Common myeloid progenitor, CD34-positive (primary cell): ENCODE data around the gene GRAMD1B.

Experiments used
- CTCF ChIA-PET: fragments of 350-600 bp; sonication (Branson Sonifier 250); formaldehyde crosslinking; loops from one replicate; lab custom pipeline; 2021; ENCODE audit warnings: antibody characterized with exemption; lab: Charles Lee
- POLR2A ChIA-PET: fragments of 350-600 bp; sonication (Branson Sonifier 250); formaldehyde crosslinking; loops from one replicate; lab custom pipeline; 2021; ENCODE audit warnings: antibody characterized with exemption; lab: Charles Lee
- DNase-seq, 3 donors: peaks; one replicate each; pipeline versions ENCODE4 v3.0.0 to v3.0.0-alpha.2; 2013
- H3K27ac ChIP-seq, 2 experiments: 1 replicate in 1 of 2; 2 replicates in 1 of 2; pipeline ENCODE4 v1.7.0; 2013; ENCODE audit warnings: inconsistent platforms in 2 of 2, low read length in 2 of 2, mild to moderate bottlenecking in 2 of 2, low read depth in 1 of 2, moderate library complexity in 1 of 2; ENCODE audit not compliant: severe bottlenecking in 2 of 2, insufficient read depth in 1 of 2, poor library complexity in 1 of 2
- H3K27me3 ChIP-seq, 5 experiments: replicated peaks in 2 of 5; 1 replicate in 3 of 5; 2 replicates in 2 of 5; pipeline versions ENCODE4 v1.6.1 to v1.7.0; 2013; ENCODE audit warnings: low read length in 4 of 5, mild to moderate bottlenecking in 2 of 5, moderate library complexity in 2 of 5, inconsistent platforms in 1 of 5; ENCODE audit not compliant: insufficient read depth in 5 of 5, control insufficient read depth in 4 of 5
- H3K36me3 ChIP-seq, 4 experiments: 1 replicate in 2 of 4; 2 replicates in 2 of 4; pipeline versions ENCODE4 v1.6.1 to v1.7.0; 2013; ENCODE audit warnings: low read length in 3 of 4, control low read depth in 1 of 4, mild to moderate bottlenecking in 1 of 4; ENCODE audit not compliant: control insufficient read depth in 4 of 4, insufficient read depth in 4 of 4
- H3K4me1 ChIP-seq, 4 experiments: 1 replicate in 3 of 4; 2 replicates in 1 of 4; pipeline versions ENCODE4 v1.6.1 to v1.7.1; 2013; ENCODE audit warnings: low read length in 3 of 4, mild to moderate bottlenecking in 3 of 4, control low read depth in 1 of 4, inconsistent platforms in 1 of 4, moderate library complexity in 1 of 4; ENCODE audit not compliant: control insufficient read depth in 4 of 4, insufficient read depth in 4 of 4; ENCODE audit errors: control extremely low read depth in 1 of 4
- H3K4me3 ChIP-seq, 7 experiments: 1 replicate in 4 of 7; 2 replicates in 3 of 7; pipeline versions ENCODE4 v1.5.1 to v1.7.0; 2013; ENCODE audit warnings: mild to moderate bottlenecking in 7 of 7, low read length in 6 of 7, moderate library complexity in 6 of 7, inconsistent platforms in 2 of 7, low read depth in 2 of 7, control low read depth in 1 of 7; ENCODE audit not compliant: insufficient read depth in 4 of 7, control insufficient read depth in 1 of 7; ENCODE audit errors: extremely low read depth in 1 of 7
- H3K9me3 ChIP-seq, 5 experiments: 1 replicate in 4 of 5; 2 replicates in 1 of 5; pipeline versions ENCODE4 v1.6.1 to v1.7.1; 2013; ENCODE audit warnings: low read length in 4 of 5, mild to moderate bottlenecking in 2 of 5, inconsistent platforms in 1 of 5, low read depth in 1 of 5, moderate library complexity in 1 of 5; ENCODE audit not compliant: control insufficient read depth in 4 of 5, insufficient read depth in 2 of 5; ENCODE audit errors: control extremely low read depth in 1 of 5
- WGBS: methylation state at CpG from one replicate; pipeline ENCODE4 v1.1.5; 2013; ENCODE audit not compliant: insufficient coverage; 5-methylcytosine and 5-hydroxymethylcytosine counted together

GRAMD1B gene

DNA sequence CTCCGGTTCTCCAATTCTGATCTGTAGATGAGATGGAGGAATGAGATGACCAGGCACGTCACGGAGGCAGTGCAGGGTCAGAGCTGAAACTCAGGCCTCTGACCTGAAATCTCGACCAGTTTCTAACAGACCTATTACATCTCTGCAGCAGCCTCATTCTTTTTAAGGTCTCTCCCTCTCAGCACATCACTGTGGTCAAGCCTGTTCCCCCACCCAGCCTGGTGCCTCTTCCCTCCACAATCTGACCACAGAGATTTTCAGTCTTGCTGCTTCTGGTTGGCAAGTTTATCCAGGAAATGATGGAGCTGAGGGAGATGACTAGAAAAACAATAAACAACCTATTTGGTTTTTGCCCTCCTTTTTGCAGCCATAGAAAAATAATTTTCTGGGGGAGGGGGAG lies 9.5 kb downstream of the GRAMD1B start:
- no peaks in the 10 kb centered on the region for H3K9me3 ChIP-seq
- H3K27ac ChIP-seq = no peak overlapping the region
- H3K36me3 ChIP-seq = peaks cover 0 to 3% (median 1%) of the 10 kb centered on the region in 4 experiments
- no peaks in the 10 kb centered on the region for H3K27me3 ChIP-seq
- ChIA-PET CTCF (interaction anchor here (1.0 to 2.5 kb wide), 3 partner anchors 11 to 34 kb away, joined by 3 to 18 read pairs (median 4); no protein-coding TSS in a partner anchor), POLR2A (no interaction called here)
- DNase-seq = no peak
- peaks cover 3 to 33% (median 9%) of the 10 kb centered on the region in 4 experiments for H3K4me1 ChIP-seq
- 89% methylated on average over 4 of the region's 4 CpGs for WGBS
- H3K4me3 ChIP-seq = no peak overlapping the region

DNA sequence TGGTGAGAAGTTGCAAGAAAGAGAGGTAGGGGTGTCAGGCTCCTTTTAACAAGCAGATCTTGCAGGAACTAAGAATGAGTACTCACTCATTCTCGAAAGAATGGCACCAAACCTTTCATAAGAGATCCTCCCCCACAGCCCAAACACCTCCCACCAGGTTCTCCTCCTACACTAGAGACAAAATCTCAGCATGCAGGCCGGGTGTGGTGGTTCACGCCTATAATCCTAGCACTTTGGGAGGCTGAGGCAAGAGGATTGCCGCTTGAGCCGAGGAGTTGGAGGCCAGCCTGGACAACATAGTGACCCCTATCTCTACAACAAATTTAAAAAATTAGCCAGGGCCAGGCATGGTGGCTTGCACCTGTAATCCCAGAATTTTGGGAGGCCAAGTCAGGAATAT lies 11.1 kb downstream of the GRAMD1B start:
- peaks cover 0 to 2% (median under 1%) of the 10 kb centered on the region in 4 experiments for H3K36me3 ChIP-seq
- H3K27me3 ChIP-seq = no peaks in the 10 kb centered on the region
- peaks cover 0 to 31% (median 9%) of the 10 kb centered on the region in 4 experiments for H3K4me1 ChIP-seq
- POLR2A ChIA-PET = no interaction called here
- no peak overlapping the region for H3K27ac ChIP-seq
- WGBS = 100% methylated on average over 4 of the region's 5 CpGs
- H3K4me3 ChIP-seq = no peak overlapping the region
- CTCF ChIA-PET = no interaction called here
- no peak for DNase-seq
- no peaks in the 10 kb centered on the region for H3K9me3 ChIP-seq

DNA sequence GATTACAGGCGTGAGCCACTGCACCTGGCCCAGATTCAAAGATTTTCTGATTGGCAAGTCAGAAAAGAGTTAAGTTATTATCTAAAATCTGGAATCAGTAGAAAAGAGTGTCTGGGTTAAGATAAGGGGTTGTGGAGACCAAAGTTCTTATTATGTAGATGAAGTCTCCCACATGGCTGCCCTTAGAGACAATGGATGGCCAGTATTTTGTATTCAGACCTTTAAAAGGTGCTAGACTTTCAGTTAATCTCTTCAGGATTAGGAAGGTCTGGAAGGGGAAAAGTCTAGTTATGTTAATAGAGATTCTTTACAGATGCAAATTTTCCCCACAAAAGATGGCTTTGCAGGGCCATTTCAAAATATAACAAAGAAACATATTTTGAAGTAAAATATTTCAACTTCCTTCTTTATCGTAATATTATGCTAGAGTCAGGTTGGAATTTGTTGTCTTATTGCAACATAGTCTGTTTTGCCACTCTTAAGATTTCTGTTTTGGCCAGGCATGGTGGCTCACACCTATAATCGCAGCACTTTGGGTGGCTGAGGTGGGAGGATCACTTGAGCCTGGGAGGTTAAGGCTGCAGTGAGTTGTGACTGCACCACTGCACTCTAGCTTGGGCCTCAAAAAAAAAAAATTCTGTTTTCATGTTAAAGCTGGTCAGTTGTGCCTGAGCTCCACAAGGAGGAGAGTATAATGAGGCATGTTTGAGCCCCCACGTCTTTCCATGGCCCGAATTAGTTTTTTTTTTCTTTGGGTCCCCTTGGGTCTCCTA lies 14.0 kb downstream of the GRAMD1B start:
- no peak for DNase-seq
- Histone ChIP-seq H3K4me1 (peaks cover 0 to 13% (median 4%) of the 10 kb centered on the region in 4 experiments), H3K9me3 (no peaks in the 10 kb centered on the region), H3K4me3 (no peak overlapping the region), H3K36me3 (peaks cover 0 to 6% (median 0%) of the 10 kb centered on the region in 4 experiments), H3K27me3 (no peaks in the 10 kb centered on the region), H3K27ac (no peak overlapping the region)
- ChIA-PET POLR2A (no interaction called here), CTCF (interaction anchor here (0.8 to 1.1 kb wide), 2 partner anchors 32 to 34 kb away, joined by 3 to 7 read pairs; no protein-coding TSS in a partner anchor)
- WGBS = 91% methylated on average over 4 of the region's 5 CpGs

DNA sequence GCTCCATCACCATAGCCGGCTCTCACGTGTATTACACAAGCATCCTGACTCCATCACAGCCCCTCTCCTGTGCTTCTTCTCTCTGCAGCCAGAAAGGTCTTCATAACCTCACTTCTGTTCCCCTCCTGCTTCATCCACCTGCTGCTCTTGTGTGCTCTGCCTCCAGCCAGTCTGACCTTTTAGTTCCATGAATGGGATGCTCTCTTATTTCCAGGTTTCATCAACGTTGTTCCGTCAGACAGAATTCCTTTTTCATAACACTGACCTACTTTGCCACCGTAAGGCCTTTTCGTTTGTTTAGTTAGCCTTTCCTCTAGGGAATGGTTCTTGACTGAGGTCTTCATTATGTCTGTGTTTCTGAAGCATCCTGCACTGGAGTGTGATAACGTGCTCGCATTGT lies 18.8 kb downstream of the GRAMD1B start:
- POLR2A ChIA-PET = no interaction called here
- CTCF ChIA-PET = interaction anchor here (1.0 to 3.5 kb wide), 3 partner anchors 10 to 21 kb away, joined by 3 to 18 read pairs (median 3); no protein-coding TSS in a partner anchor
- H3K4me1 ChIP-seq = peaks cover 0 to 15% (median 3%) of the 10 kb centered on the region in 4 experiments
- 95% methylated on average over 7 of the region's 8 CpGs for WGBS
- H3K36me3 ChIP-seq = peaks cover 0 to 6% (median 0%) of the 10 kb centered on the region in 4 experiments
- H3K9me3 ChIP-seq = no peaks in the 10 kb centered on the region
- H3K27me3 ChIP-seq = no peaks in the 10 kb centered on the region
- no peak for DNase-seq
- H3K27ac ChIP-seq = no peak overlapping the region
- H3K4me3 ChIP-seq = no peak overlapping the region

DNA sequence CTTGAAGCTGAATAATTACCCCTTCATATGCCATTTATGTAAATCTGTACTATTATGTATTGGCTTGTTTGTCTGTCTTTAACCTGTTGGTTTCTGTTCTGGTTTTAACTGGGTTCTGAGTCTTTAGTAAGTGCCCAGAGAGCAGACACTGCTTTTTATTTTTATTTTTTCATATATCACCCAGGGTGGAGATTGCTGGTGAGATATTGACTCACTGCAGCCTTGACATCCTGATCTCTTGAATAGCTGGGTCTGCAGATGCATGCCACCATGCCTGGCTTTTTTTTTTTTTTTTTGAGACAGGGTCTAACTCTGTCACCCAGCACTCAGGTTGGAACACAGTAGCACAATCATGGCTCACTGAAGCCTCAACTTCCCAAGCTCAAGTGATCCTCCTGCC lies 19.4 kb downstream of the GRAMD1B start:
- no peaks in the 10 kb centered on the region for H3K27me3 ChIP-seq
- ChIA-PET POLR2A (no interaction called here), CTCF (interaction anchor here (3.5 kb wide), 1 partner anchor 10 kb away, joined by 18 read pairs; no protein-coding TSS in a partner anchor)

DNA sequence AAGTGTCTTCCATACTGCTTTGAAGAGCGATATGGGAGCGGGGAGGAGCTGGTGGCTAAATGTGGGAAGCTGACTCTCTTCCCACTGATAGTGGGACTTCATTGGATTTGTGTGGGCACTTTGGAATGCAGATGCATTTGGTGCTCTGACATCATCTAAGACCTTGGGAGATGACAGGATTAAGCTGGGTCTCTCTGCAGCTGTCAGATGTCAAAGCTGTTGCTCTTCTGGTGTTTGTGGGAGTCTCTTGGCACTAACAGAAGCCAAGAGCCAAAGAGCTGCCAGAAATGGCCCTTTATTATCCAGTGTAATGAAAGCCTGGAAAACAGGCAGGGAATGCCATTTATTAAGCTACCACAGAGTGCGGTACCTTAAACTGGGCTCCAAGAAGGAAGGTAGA lies 20.6 kb downstream of the GRAMD1B start:
- H3K36me3 ChIP-seq = peaks cover 0 to 6% (median 0%) of the 10 kb centered on the region in 4 experiments
- H3K4me1 ChIP-seq = peaks cover 3 to 27% (median 17%) of the 10 kb centered on the region in 4 experiments
- H3K9me3 ChIP-seq = no peaks in the 10 kb centered on the region
- no peak overlapping the region for H3K27ac ChIP-seq
- POLR2A ChIA-PET = interaction anchor here (0.6 kb wide), 1 partner anchor 31 kb away, joined by 3 read pairs; no protein-coding TSS in a partner anchor
- WGBS = 94% methylated on average over 3 of the region's 3 CpGs
- CTCF ChIA-PET = interaction anchor here (0.8 to 3.5 kb wide), 3 partner anchors 11 to 149 kb away, joined by 3 to 18 read pairs (median 4); no protein-coding TSS in a partner anchor
- H3K4me3 ChIP-seq = no peak overlapping the region
- H3K27me3 ChIP-seq = no peaks in the 10 kb centered on the region
- DNase-seq = no peak

More for the DNA sequence above, 19.4 kb downstream of the GRAMD1B start:
- Histone ChIP-seq H3K4me3 (no peak overlapping the region), H3K4me1 (peaks cover 3 to 21% (median 8%) of the 10 kb centered on the region in 4 experiments), H3K27ac (no peak overlapping the region), H3K9me3 (no peaks in the 10 kb centered on the region), H3K36me3 (peaks cover 0 to 6% (median 0%) of the 10 kb centered on the region in 4 experiments)
- no peak for DNase-seq
